ENCODE data around the gene ACP1. TPM values are rescaled to one million over a fixed set of nuclear protein-coding genes. Genes with fewer than 3 reads are reported as not detected.

Gene ACP1
- total and polyA plus RNA-seq, 2 of the 8 experiments (the other 6 are each of a cell fraction or from before 2014, with no cell fraction given): 115 to 155 TPM

GRCh38 chr2:309954-310510, 45.3 kb downstream of the ACP1 start (continued):
- TF ChIP-seq, protein P1, sequence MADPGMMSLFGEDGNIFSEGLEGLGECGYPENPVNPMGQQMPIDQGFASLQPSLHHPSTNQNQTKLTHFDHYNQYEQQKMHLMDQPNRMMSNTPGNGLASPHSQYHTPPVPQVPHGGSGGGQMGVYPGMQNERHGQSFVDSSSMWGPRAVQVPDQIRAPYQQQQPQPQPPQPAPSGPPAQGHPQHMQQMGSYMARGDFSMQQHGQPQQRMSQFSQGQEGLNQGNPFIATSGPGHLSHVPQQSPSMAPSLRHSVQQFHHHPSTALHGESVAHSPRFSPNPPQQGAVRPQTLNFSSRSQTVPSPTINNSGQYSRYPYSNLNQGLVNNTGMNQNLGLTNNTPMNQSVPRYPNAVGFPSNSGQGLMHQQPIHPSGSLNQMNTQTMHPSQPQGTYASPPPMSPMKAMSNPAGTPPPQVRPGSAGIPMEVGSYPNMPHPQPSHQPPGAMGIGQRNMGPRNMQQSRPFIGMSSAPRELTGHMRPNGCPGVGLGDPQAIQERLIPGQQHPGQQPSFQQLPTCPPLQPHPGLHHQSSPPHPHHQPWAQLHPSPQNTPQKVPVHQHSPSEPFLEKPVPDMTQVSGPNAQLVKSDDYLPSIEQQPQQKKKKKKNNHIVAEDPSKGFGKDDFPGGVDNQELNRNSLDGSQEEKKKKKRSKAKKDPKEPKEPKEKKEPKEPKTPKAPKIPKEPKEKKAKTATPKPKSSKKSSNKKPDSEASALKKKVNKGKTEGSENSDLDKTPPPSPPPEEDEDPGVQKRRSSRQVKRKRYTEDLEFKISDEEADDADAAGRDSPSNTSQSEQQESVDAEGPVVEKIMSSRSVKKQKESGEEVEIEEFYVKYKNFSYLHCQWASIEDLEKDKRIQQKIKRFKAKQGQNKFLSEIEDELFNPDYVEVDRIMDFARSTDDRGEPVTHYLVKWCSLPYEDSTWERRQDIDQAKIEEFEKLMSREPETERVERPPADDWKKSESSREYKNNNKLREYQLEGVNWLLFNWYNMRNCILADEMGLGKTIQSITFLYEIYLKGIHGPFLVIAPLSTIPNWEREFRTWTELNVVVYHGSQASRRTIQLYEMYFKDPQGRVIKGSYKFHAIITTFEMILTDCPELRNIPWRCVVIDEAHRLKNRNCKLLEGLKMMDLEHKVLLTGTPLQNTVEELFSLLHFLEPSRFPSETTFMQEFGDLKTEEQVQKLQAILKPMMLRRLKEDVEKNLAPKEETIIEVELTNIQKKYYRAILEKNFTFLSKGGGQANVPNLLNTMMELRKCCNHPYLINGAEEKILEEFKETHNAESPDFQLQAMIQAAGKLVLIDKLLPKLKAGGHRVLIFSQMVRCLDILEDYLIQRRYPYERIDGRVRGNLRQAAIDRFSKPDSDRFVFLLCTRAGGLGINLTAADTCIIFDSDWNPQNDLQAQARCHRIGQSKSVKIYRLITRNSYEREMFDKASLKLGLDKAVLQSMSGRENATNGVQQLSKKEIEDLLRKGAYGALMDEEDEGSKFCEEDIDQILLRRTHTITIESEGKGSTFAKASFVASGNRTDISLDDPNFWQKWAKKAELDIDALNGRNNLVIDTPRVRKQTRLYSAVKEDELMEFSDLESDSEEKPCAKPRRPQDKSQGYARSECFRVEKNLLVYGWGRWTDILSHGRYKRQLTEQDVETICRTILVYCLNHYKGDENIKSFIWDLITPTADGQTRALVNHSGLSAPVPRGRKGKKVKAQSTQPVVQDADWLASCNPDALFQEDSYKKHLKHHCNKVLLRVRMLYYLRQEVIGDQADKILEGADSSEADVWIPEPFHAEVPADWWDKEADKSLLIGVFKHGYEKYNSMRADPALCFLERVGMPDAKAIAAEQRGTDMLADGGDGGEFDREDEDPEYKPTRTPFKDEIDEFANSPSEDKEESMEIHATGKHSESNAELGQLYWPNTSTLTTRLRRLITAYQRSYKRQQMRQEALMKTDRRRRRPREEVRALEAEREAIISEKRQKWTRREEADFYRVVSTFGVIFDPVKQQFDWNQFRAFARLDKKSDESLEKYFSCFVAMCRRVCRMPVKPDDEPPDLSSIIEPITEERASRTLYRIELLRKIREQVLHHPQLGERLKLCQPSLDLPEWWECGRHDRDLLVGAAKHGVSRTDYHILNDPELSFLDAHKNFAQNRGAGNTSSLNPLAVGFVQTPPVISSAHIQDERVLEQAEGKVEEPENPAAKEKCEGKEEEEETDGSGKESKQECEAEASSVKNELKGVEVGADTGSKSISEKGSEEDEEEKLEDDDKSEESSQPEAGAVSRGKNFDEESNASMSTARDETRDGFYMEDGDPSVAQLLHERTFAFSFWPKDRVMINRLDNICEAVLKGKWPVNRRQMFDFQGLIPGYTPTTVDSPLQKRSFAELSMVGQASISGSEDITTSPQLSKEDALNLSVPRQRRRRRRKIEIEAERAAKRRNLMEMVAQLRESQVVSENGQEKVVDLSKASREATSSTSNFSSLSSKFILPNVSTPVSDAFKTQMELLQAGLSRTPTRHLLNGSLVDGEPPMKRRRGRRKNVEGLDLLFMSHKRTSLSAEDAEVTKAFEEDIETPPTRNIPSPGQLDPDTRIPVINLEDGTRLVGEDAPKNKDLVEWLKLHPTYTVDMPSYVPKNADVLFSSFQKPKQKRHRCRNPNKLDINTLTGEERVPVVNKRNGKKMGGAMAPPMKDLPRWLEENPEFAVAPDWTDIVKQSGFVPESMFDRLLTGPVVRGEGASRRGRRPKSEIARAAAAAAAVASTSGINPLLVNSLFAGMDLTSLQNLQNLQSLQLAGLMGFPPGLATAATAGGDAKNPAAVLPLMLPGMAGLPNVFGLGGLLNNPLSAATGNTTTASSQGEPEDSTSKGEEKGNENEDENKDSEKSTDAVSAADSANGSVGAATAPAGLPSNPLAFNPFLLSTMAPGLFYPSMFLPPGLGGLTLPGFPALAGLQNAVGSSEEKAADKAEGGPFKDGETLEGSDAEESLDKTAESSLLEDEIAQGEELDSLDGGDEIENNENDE (IDR thresholded peaks at IDR 0.05; ENCODE audit: insufficient replicate concordance, low read length): no peak
- no peak for TF ChIP-seq CEBPB (IDR thresholded peaks at IDR 0.05; ENCODE audit: low read depth, low read length)
- no peak for TF ChIP-seq CBX8 (IDR thresholded peaks at IDR 0.05; ENCODE audit: borderline replicate concordance, low read depth, low read length)

Data from H1 (cell line).